Right renal pelvis (tissue), 4 donors: ENCODE measurements around the gene SLC7A11. TPM values are rescaled to one million over a fixed set of nuclear protein-coding genes. Genes with fewer than 3 reads are reported as not detected.

Experiments used
- DNase-seq, 4 donors: peaks; one replicate each; pipeline ENCODE4 v3.0.0-alpha.2; 2013; ENCODE audit warnings: low read depth in 4 of 4, low spot score in 3 of 4, missing footprints in 1 of 4
- polyA plus RNA-seq, 4 donors: library from polyadenylated mRNA; unstranded; fragments of 120-200 nt; gene quantifications; one replicate each; pipeline ENCODE4 v1.2.1, GENCODE V29; 2013; ENCODE audit not compliant: insufficient read length in 4 of 4

The SLC7A11 gene
- polyA plus RNA-seq, 4 donors, result 1.9 to 2.3 (median 2.1) TPM

DNA sequence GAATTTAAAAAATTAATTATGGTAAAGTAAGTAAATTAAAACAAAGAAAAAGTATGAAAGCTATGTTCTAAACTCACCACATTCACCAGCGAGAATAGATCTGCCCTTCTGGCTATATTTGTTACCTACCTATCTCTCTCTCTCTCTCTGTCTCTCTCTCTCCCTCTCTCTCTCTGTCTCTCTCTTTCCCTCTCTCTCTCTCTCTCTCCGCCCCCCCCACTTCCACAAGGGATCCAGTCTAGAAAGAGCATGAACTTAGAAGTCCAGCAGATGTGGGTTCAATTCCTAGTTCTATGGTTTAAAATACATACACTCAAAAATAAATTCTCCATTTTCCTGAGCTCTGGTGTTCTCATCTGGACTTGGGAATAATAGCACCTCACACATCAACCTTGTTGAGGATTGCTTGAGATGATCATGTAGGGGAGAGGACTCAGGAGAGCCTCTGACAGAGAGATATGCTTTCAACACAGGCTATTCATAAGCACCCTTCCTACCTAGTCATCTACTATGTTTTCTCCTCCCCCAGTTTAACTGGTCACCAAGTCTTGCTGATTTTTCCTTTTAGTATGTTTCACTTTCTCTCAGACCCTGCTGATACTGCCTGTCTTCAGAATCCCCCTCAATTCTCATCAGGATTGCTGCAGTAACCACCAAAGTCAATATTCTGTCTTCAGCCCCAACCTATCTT, 64.7 kb downstream of the SLC7A11 start:
- DNase-seq, result no peak

DNA sequence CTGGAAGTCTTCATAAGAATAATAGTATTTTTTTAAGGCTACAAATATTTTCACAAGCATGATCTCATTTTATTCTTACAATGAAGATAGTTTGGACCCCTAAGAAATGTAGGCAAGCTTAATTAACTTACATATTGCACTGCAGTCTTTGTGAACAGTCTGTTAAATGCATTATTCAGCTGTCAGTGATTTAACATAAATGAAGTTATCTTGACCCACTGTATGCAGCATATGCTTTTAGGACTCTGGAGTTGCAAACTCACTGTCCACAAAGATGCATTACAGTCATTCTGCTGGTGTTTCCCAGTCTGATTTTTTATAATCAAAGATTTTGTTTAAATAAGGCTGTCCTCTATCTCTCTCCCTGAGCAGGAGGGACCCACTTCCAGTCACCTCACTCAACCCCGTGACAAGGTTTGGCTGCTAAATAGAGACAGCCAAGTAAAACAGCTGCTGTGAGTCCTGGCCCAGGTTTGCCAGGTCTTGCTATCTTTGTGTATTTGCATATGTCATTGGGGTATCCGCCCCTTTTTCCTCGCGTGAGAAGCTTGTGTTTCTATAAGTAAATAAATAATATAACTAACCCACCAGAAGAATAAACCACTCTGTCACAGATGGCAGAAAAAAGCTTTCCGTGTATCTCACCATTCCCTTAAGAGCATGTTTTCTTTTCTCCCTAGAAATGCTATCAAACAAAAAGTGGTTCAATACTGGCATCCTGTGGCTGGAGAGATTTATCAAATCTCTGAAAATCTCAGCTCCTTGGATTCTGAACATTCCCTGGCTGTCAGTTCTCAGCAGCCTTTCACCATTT, 67.0 kb downstream of the SLC7A11 start:
- DNase-seq, result peak in 3 of 4 donors; percentile 20 to 38 (median 32)

DNA sequence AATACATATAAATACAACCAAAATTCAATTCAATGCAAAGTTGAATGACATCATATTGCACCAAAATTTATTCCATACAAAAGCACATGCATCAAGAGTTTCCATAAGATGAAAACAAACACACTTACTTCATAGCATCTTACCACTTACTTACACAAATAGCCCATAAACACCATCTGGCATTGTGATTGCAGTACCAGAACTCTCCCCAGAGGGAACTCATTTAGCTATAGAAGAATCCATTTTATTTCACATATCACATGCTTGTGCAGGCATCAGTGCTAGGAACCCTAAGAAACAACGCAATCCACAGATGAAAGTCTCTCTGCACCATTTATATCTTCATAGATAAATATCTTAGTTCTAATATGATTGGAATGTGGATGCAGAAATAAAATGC, 77.9 kb downstream of the SLC7A11 start:
- no peak for DNase-seq

DNA sequence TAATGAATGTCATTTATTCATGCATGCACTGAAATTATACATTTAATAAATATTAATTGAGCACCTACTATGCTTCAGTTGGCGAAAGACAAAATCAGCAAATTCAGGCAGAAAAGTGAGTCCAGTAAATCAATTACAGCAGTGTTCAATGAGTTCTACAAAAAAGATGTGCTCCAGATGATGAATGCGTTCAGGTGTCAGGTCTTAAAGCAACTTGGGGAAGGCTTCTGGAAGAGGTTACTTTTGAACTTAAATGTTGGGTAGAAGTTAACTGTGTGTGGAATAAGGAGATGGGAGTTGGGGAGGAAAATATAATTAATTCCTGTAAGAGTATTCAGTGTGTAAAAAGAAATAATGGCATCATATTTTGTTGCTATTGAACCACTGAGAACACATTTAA, 79.0 kb downstream of the SLC7A11 start:
- DNase-seq, result no peak

DNA sequence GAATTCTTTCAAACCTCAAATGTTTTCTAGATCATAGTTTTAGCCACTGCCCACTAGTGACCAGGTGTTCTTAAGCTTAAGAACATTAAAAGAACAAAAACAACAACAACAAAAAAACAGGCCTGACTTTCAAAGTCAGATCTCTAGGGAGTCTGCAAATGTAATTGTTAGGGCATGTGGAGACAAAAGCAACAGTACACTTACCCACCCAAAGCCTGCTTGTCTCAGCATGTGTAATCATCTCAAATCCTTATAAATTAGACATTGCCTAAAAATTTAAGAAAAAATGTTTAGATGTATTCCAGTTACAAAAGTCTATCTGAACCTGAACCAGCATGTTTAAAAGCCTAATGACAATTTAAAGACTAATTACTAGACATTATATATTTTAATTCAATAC, 79.9 kb downstream of the SLC7A11 start:
- no peak for DNase-seq

DNA sequence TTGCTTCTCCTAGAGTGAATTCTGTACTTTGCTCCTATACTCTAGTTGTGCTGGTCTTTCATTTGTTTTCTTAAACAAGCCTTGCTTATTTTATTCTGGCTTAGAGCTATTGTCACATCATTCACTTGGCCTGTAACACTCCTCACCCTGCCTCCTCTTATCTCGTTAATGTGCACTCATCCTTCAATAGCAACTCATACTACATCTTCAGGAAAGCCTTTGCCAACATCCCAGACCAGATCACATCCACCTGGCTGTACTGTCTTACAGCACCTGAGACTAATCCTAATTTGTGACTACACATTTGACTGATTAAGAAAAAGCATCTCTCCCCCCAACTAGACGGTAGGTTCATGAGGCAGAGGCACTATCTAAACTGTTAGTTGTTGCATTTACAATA, 80.8 kb downstream of the SLC7A11 start:
- DNase-seq, result no peak

DNA sequence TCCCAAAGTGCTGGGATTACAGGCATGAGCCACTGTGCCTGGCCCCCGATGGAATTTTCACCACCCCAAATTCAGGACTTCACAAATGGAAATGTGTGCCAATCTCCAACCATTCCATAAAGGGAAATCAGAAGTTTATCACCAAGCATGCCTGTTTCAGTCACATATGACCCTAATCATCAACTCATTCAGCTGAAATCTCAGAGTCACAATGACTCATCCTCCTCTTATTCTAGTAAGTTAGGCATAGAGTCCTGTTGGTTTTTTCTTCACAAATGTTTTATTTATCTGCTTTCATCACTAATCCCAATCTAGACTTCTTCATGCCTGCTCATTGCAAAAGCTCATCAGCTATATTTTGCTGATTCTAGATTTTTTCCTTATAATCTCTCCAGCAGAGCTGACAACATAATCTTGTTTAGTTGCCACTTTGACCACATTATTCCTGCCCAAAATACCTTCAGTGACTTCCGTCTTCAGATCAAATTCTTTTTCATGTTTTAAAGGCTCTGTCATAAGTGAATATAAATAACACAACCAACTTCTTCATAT, 83.3 kb downstream of the SLC7A11 start:
- DNase-seq, result no peak

DNA sequence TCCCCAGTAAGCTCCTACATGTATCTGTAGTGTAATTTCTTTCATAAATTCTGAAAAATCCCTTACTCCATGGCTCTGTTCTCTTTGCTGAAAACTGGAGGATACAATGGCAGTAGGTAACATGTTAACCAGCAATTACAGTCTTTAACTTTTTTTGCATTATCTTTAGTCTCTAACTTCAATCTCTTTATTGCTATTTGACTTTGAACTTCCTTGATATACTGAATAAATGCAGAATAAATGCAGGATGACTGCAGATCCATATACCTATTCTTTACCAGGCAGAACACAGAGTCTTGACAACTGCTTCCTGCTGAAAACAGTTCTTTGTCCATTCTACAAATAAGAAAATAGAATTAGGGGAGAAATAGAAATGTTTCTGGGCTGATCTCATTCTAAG, 101.3 kb downstream of the SLC7A11 start:
- DNase-seq, result no peak

DNA sequence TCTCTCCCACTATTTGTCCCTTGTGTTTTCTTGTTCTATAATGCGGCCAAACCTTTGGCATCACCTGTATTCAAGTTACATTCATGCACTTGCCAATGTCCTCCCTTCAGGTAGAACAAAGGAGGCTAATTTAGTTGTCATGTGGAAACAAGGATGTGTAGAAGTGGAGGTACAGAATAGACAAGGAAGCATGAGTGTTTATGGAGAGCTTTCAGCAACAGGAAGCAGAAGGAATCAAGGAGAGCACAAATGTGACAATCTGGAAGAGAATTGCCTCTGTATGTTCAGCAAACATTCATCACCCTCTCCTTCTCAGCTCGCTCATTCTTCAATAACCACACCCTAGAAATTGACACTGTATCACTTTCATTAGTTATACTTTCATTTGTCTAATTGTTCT, 103.4 kb downstream of the SLC7A11 start:
- no peak for DNase-seq

DNA sequence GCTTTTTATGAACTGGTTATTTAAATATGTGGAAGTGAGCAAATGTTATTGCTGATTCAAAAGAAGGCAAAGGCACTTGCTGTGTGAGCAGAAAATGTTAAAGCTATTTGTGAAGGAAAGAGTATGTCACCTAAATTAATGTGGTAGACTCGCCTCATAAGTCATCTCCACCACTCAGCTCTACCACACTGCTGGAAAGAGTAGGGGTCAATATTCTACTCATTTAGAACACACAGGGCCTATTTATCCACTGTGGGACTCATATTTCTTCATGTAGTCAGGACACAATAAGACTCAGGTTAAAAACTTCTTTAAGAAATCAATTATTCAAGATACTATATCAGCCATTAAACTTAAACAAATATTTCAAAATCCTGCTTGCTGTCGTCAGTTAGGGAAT, 106.5 kb downstream of the SLC7A11 start:
- DNase-seq, result no peak

DNA sequence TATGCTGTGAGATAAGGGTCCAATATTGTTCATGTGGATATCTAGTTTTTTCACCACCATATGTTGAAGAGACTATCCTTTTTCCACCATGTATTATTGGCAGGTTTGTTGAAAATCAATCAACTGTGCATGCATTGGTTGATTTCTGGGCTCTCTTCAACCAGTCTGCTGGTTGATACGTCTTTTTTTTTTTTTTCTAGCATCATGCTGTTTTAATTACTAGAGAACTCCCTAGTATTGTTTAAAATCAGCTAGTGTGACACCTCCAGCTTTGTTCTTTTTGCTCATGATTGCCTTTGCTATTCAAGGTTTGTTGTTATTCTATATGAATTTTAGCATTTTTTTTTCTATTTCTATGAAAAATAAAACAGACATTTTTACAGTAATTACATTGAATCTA, 123.9 kb downstream of the SLC7A11 start:
- DNase-seq, result no peak

DNA sequence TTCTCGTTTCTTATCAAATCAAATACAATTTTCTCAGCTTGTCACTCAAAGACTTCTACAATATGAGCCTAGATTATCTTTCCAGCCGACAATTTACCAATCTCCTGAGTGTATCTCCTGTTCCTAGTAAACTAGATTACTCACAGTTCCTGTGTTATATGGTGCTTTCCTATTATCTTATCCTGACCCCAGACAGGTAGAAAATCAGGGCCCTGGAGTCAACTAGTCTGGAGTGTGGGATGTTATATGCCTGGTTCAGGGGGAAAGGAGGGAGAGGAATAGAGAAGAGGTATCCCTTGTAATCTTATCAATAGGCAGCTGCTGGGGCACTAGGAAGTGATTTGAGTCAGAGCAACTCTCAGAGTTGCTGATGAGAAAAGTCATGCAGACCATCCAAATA, 127.1 kb downstream of the SLC7A11 start:
- no peak for DNase-seq

DNA sequence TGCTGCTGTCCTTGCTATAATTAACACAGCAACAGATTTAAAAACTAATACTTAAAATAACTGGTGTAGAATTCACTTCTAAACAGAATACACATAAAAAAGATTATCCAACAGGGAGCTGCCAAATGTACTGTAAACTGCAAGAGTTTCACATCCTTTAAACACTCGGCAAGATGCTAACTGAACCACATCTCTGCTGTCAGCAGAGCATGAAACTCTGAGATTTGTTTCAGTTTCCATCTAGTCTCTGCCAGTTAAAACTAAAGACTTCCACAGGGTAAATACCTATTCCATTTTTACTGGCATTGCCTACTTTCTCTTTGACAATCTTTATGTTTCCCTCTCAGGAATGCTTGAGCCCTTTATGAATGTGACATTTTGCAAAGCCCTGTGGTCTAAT, 127.7 kb downstream of the SLC7A11 start:
- DNase-seq, result no peak
